Measurements from ENCODE around the gene CNGA1.
A peak's percentile ranks its signal among the peaks of the same experiment; 100 is the strongest.

CNGA1 gene

DNA sequence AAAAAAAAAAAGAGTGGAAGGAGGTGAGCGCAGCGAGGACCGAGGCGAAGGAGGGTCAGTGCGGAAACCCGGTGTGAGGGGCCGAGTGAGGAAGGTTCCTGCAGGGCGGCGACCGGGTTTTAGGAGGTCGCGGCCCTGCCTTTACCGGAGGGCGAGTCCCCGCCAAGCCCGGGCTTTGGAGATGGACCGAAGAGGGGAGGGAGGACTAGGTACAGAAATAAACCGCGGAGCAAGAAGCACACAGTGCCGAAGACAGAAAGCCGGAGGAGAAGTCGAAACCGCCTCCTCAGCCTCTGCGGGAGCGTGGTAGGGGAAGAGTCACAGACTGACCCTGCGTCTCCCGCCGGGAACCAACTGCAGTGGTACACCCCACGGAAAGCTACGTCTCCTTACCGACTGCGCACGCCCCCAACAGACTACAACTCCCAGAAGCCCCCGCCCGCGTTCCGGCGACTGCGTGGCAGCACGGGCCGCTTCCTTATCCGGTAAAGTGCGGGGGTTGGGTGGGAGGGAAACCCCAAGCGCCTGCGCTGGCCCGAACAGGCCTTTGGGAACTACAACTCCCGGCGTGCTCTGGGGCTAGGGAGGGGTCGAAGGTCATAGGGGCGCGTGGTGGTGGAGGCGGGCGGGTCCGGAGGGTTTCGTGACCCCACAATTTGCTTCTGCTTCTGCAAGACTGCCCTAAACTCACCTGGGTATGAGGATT, 102.1 kb downstream of the CNGA1 start, which contains the start of gene NFXL1:
NFXL1 (minus strand) TSS at position 364 of the 706 bp plus-strand sequence. CDS start 380 bp downstream, outside the sequence.
- H3K9me3 ChIP-seq (ENCODE audit: control extremely low read depth in 1 of 5, control insufficient read depth in 4 of 5, insufficient read depth in 2 of 5, low read depth in 1 of 5, low read length in 4 of 5) = no peaks in the 10 kb centered on the region
- ChIA-PET POLR2A (no interaction called here), CTCF (interaction anchor here (0.9 kb wide), 1 partner anchor 305 kb away, joined by 4 read pairs; no protein-coding TSS in a partner anchor)
- peaks cover 2 to 8% (median 4%) of the 10 kb centered on the region in 4 experiments for H3K36me3 ChIP-seq (ENCODE audit: control insufficient read depth in 4 of 4, insufficient read depth in 4 of 4, low read length in 3 of 4)
- peaks cover 4 to 19% (median 12%) of the 10 kb centered on the region in 4 experiments for H3K4me1 ChIP-seq (ENCODE audit: control extremely low read depth in 1 of 4, control insufficient read depth in 4 of 4, insufficient read depth in 4 of 4, low read length in 3 of 4)
- peak; percentile 96 to 98 (median 97) for DNase-seq
- H3K27ac ChIP-seq (ENCODE audit: insufficient read depth in 1 of 2, low read depth in 1 of 2, low read length in 2 of 2, poor library complexity in 1 of 2, severe bottlenecking in 2 of 2) = peak within 1 kb of the TSS; percentile 33 to 73
- WGBS (ENCODE audit: insufficient coverage) = 0% methylated on average over 26 of the region's 55 CpGs
- H3K27me3 ChIP-seq (replicated peaks in 2 of 5; ENCODE audit: control insufficient read depth in 4 of 5, insufficient read depth in 5 of 5, low read length in 4 of 5) = no peaks in the 10 kb centered on the region
- peak within 1 kb of the TSS; percentile 80 to 99 (median 96) for H3K4me3 ChIP-seq (ENCODE audit: control insufficient read depth in 1 of 7, extremely low read depth in 1 of 7, insufficient read depth in 4 of 7, low read depth in 2 of 7, low read length in 6 of 7)

DNA sequence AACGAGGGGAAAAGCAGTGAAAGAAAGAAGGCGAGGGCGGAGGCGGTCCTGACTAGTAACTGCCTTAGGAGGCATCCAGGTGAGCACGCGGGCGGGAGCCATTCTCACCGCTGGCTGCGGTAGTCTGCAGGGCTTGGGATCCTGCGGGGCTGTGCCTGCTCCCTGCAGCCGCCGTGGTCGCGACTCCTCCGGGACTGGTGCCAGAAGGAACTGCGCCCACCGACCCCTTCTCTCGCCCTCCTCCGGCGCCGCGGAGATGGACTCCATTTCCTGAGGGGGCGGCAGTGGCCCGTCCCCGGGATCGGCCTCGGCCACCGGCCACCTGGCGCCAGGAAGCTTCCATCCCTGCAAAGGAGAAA, 102.6 kb downstream of the CNGA1 start:
- DNase-seq = peak in 2 of 3 donors; percentile 56 to 63
- no peaks in the 10 kb centered on the region for H3K27me3 ChIP-seq (replicated peaks in 2 of 5; ENCODE audit: control insufficient read depth in 4 of 5, insufficient read depth in 5 of 5, low read length in 4 of 5)
- H3K27ac ChIP-seq (ENCODE audit: insufficient read depth in 1 of 2, low read depth in 1 of 2, low read length in 2 of 2, poor library complexity in 1 of 2, severe bottlenecking in 2 of 2) = peak overlapping the region; percentile 33 to 73
- H3K4me1 ChIP-seq (ENCODE audit: control extremely low read depth in 1 of 4, control insufficient read depth in 4 of 4, insufficient read depth in 4 of 4, low read length in 3 of 4) = peaks cover 4 to 19% (median 12%) of the 10 kb centered on the region in 4 experiments
- H3K4me3 ChIP-seq (ENCODE audit: control insufficient read depth in 1 of 7, extremely low read depth in 1 of 7, insufficient read depth in 4 of 7, low read depth in 2 of 7, low read length in 6 of 7) = peak overlapping the region; percentile 80 to 99 (median 96)
- H3K9me3 ChIP-seq (ENCODE audit: control extremely low read depth in 1 of 5, control insufficient read depth in 4 of 5, insufficient read depth in 2 of 5, low read depth in 1 of 5, low read length in 4 of 5) = no peaks in the 10 kb centered on the region
- ChIA-PET CTCF (interaction anchor here (0.9 kb wide), 1 partner anchor 304 kb away, joined by 4 read pairs; no protein-coding TSS in a partner anchor), POLR2A (no interaction called here)
- WGBS (ENCODE audit: insufficient coverage) = 0% methylated on average over 21 of the region's 29 CpGs
- peaks cover 4 to 10% (median 9%) of the 10 kb centered on the region in 4 experiments for H3K36me3 ChIP-seq (ENCODE audit: control insufficient read depth in 4 of 4, insufficient read depth in 4 of 4, low read length in 3 of 4)

DNA sequence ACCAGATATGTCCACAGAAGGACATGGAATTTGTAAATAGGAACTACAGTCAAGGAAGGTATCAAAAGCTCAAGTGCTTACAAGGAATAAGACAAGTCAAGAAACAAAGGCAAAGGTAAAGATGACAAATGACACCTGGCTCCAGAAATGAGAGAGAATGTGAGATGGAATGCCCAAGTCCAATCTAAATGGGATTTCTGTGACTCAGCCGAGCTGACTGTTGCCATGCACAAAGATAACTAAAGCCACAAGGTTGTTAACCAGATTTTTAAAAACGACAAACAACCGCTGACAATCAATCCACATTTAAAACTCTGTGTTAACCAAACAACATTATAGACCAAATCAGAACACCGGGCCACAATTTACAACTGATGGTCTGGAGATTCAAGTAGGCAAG, 103.2 kb downstream of the CNGA1 start:
- peak in 2 of 3 donors; percentile 34 to 47 for DNase-seq
- POLR2A ChIA-PET = no interaction called here
- Histone ChIP-seq H3K4me1 (ENCODE audit: control extremely low read depth in 1 of 4, control insufficient read depth in 4 of 4, insufficient read depth in 4 of 4, low read length in 3 of 4) (peaks cover 4 to 19% (median 12%) of the 10 kb centered on the region in 4 experiments), H3K4me3 (ENCODE audit: control insufficient read depth in 1 of 7, extremely low read depth in 1 of 7, insufficient read depth in 4 of 7, low read depth in 2 of 7, low read length in 6 of 7) (peak overlapping the region; percentile 80 to 99 (median 96)), H3K9me3 (ENCODE audit: control extremely low read depth in 1 of 5, control insufficient read depth in 4 of 5, insufficient read depth in 2 of 5, low read depth in 1 of 5, low read length in 4 of 5) (no peaks in the 10 kb centered on the region), H3K27me3 (replicated peaks in 2 of 5; ENCODE audit: control insufficient read depth in 4 of 5, insufficient read depth in 5 of 5, low read length in 4 of 5) (no peaks in the 10 kb centered on the region), H3K27ac (ENCODE audit: insufficient read depth in 1 of 2, low read depth in 1 of 2, low read length in 2 of 2, poor library complexity in 1 of 2, severe bottlenecking in 2 of 2) (peak overlapping the region in 1 of 2 experiments; percentile 73), H3K36me3 (ENCODE audit: control insufficient read depth in 4 of 4, insufficient read depth in 4 of 4, low read length in 3 of 4) (peaks cover 5 to 11% (median 10%) of the 10 kb centered on the region in 4 experiments)
- whole genome bisulfite sequencing (ENCODE audit: insufficient coverage) = no CpG with 5 or more reads among the region's 4 CpGs
- CTCF ChIA-PET = interaction anchor here (0.9 kb wide), 1 partner anchor 304 kb away, joined by 4 read pairs; no protein-coding TSS in a partner anchor

DNA sequence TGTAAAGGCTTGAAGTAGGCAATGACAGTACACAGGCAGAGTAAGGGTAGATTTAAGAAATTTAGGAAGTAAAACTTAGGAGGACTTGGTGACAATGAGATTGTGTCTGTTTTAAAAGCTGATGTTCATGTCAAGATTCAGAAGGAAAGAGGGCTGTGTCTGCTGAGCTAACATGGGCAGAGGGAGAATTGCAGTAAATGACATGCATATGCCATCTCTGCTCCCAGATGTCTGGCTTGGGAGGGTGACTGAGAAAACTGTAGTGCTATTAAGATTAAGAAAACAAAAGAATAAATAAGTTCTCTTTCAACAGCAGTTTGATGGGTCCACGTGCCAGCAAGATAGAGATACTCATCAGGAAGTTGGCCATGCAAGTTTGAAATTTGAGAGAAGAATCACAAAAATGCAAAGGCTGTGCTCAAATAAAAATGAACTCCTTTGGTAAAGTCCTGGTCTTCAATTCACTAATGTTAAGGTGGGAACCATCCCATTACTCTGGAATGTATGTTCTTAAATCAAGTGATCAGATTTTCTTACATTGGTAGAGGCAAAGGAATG, 109.3 kb downstream of the CNGA1 start:
- DNase-seq = no peak
- Histone ChIP-seq H3K4me3 (ENCODE audit: control insufficient read depth in 1 of 7, extremely low read depth in 1 of 7, insufficient read depth in 4 of 7, low read depth in 2 of 7, low read length in 6 of 7) (no peak overlapping the region), H3K27me3 (replicated peaks in 2 of 5; ENCODE audit: control insufficient read depth in 4 of 5, insufficient read depth in 5 of 5, low read length in 4 of 5) (no peaks in the 10 kb centered on the region), H3K9me3 (ENCODE audit: control extremely low read depth in 1 of 5, control insufficient read depth in 4 of 5, insufficient read depth in 2 of 5, low read depth in 1 of 5, low read length in 4 of 5) (no peaks in the 10 kb centered on the region), H3K4me1 (ENCODE audit: control extremely low read depth in 1 of 4, control insufficient read depth in 4 of 4, insufficient read depth in 4 of 4, low read length in 3 of 4) (no peaks in the 10 kb centered on the region), H3K27ac (ENCODE audit: insufficient read depth in 1 of 2, low read depth in 1 of 2, low read length in 2 of 2, poor library complexity in 1 of 2, severe bottlenecking in 2 of 2) (no peak overlapping the region), H3K36me3 (ENCODE audit: control insufficient read depth in 4 of 4, insufficient read depth in 4 of 4, low read length in 3 of 4) (peaks cover 11 to 50% (median 30%) of the 10 kb centered on the region in 4 experiments)
- WGBS (ENCODE audit: insufficient coverage) = 11% methylated on average over 1 of the region's 1 CpG
- POLR2A ChIA-PET = no interaction called here
- CTCF ChIA-PET = interaction anchor here (0.7 kb wide), 1 partner anchor 79 kb away, joined by 3 read pairs; no protein-coding TSS in a partner anchor

DNA sequence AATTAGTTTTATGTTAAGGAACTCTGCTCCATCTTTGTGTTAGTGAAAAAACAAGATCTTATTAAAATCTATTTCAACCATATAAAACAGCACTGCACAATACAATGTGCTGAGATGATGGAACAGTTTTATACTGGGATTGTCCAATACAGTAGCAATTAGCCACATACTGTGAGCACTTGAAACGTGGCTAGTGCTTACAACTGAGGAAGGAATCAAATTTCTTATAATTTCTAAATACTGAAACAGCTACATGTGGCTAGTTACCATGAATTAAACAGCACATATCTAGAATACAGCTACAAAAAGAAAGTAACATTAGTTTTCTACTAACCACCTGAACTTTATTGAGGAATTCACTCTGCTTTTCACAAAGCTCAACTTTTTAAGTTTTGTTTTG, 116.8 kb downstream of the CNGA1 start:
- WGBS (ENCODE audit: insufficient coverage) = no CpG with 5 or more reads among the region's 1 CpG
- Histone ChIP-seq H3K27me3 (replicated peaks in 2 of 5; ENCODE audit: control insufficient read depth in 4 of 5, insufficient read depth in 5 of 5, low read length in 4 of 5) (no peaks in the 10 kb centered on the region), H3K27ac (ENCODE audit: insufficient read depth in 1 of 2, low read depth in 1 of 2, low read length in 2 of 2, poor library complexity in 1 of 2, severe bottlenecking in 2 of 2) (no peak overlapping the region), H3K36me3 (ENCODE audit: control insufficient read depth in 4 of 4, insufficient read depth in 4 of 4, low read length in 3 of 4) (peaks cover 12 to 61% (median 38%) of the 10 kb centered on the region in 4 experiments), H3K4me1 (ENCODE audit: control extremely low read depth in 1 of 4, control insufficient read depth in 4 of 4, insufficient read depth in 4 of 4, low read length in 3 of 4) (no peaks in the 10 kb centered on the region), H3K9me3 (ENCODE audit: control extremely low read depth in 1 of 5, control insufficient read depth in 4 of 5, insufficient read depth in 2 of 5, low read depth in 1 of 5, low read length in 4 of 5) (no peaks in the 10 kb centered on the region), H3K4me3 (ENCODE audit: control insufficient read depth in 1 of 7, extremely low read depth in 1 of 7, insufficient read depth in 4 of 7, low read depth in 2 of 7, low read length in 6 of 7) (no peak overlapping the region)
- ChIA-PET CTCF (interaction anchor here (0.9 kb wide), 1 partner anchor 231 kb away, joined by 3 read pairs; no protein-coding TSS in a partner anchor), POLR2A (no interaction called here)
- DNase-seq = no peak

DNA sequence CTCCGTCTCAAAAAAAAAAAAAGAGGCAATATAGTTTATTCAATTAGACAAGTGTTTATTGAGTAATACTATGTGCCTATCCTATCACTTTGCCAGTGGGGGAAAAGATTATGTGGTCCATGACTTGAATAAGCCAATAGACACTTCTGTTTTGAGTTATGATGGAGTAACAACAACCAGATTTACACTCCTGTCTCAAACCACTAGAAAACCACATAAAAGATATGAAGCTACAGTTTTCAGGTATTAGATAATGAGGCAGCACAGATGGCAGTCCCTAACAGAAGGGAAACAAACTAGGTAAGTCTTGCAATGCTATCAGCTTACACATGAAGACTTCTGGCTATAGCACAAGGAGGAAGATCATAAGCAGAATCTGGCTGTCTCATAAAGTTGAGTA, 124.6 kb downstream of the CNGA1 start:
- Histone ChIP-seq H3K27me3 (replicated peaks in 2 of 5; ENCODE audit: control insufficient read depth in 4 of 5, insufficient read depth in 5 of 5, low read length in 4 of 5) (no peaks in the 10 kb centered on the region), H3K36me3 (ENCODE audit: control insufficient read depth in 4 of 4, insufficient read depth in 4 of 4, low read length in 3 of 4) (peaks cover 12 to 63% (median 31%) of the 10 kb centered on the region in 4 experiments), H3K9me3 (ENCODE audit: control extremely low read depth in 1 of 5, control insufficient read depth in 4 of 5, insufficient read depth in 2 of 5, low read depth in 1 of 5, low read length in 4 of 5) (no peaks in the 10 kb centered on the region), H3K4me3 (ENCODE audit: control insufficient read depth in 1 of 7, extremely low read depth in 1 of 7, insufficient read depth in 4 of 7, low read depth in 2 of 7, low read length in 6 of 7) (no peak overlapping the region), H3K4me1 (ENCODE audit: control extremely low read depth in 1 of 4, control insufficient read depth in 4 of 4, insufficient read depth in 4 of 4, low read length in 3 of 4) (no peaks in the 10 kb centered on the region), H3K27ac (ENCODE audit: insufficient read depth in 1 of 2, low read depth in 1 of 2, low read length in 2 of 2, poor library complexity in 1 of 2, severe bottlenecking in 2 of 2) (no peak overlapping the region)
- WGBS (ENCODE audit: insufficient coverage) = no CpG with 5 or more reads among the region's 1 CpG
- no peak for DNase-seq
- CTCF ChIA-PET = interaction anchor here (1.3 kb wide), 1 partner anchor 12 kb away, joined by 4 read pairs; no protein-coding TSS in a partner anchor
- POLR2A ChIA-PET = no interaction called here

Data from common myeloid progenitor, CD34-positive (primary cell).